K562 (cell line): ENCODE data around the gene PTPRT. TPM values are rescaled to one million over a fixed set of nuclear protein-coding genes. Genes with fewer than 3 reads are reported as not detected.

Source experiments
- CBX1 ChIP-seq: sonication (generic); IDR thresholded peaks from 2 replicates; pipeline ENCODE4 v1.6.1; 2016; ENCODE audit warnings: antibody characterized with exemption, low read depth, mild to moderate bottlenecking
- NEUROD1 ChIP-seq: fragments of 150-350 bp; IDR thresholded peaks from 2 replicates; pipeline ENCODE4 v1.6.1; 2014; ENCODE audit warnings: borderline replicate concordance, low read length, low read depth; ENCODE audit not compliant: partially characterized antibody
- ZNF589 ChIP-seq: fragments of 200-800 bp; sonication (Bioruptor generic); IDR thresholded peaks from 2 replicates; pipeline ENCODE4 v1.6.1; 2016; ENCODE audit warnings: low read depth, missing genetic modification characterization, missing compliant biosample characterization
- ZSCAN32 ChIP-seq: fragments of 450-650 bp; formaldehyde crosslinking; IDR thresholded peaks from 2 replicates; pipeline ENCODE4 v1.4.0; 2020; ENCODE audit warnings: mild to moderate bottlenecking, moderate library complexity
- polyA plus RNA-seq, 8 experiments: library from polyadenylated mRNA; depleted of rRNA in 4 of 8; stranded (reverse) in 5 of 8; unstranded in 3 of 8; fragments of >200 nt; fragmentation: Nextera tagmentation in 2 of 8; fragmentation: Illumina TruSeq in 1 of 8; extraction: Ambion mirVana in 2 of 8; extraction: Trizol in 1 of 8; gene quantifications; 2 replicates each; pipeline versions ENCODE4 v1.2.1 to v1.2.3, GENCODE V29; 2011 to 2014; ENCODE audit warnings: inconsistent platforms in 1 of 8, missing spikeins in 1 of 8
- total RNA-seq, 7 experiments: library from RNA; depleted of rRNA in 6 of 7; stranded (reverse); fragments of >200 nt in 6 of 7; fragmentation: Illumina TruSeq in 2 of 7; extraction: Trizol in 2 of 7; gene quantifications; 2 replicates each; pipeline versions ENCODE4 v1.2.1 to v1.2.3, GENCODE V29; 2011 to 2021; ENCODE audit warnings: low replicate concordance in 1 of 7
- TF ChIP-seq, protein P1 (sequence below): fragments of 450-650 bp; IDR thresholded peaks from 2 replicates; pipeline ENCODE4 v1.6.1; 2018; ENCODE audit not compliant: partially characterized antibody
- TF ChIP-seq, protein P2 (sequence below): fragments of 450-650 bp; conservative IDR thresholded peaks from 2 replicates; pipeline ENCODE4 v1.6.1; 2016; ENCODE audit warnings: missing genetic modification characterization, low read depth, mild to moderate bottlenecking, missing compliant biosample characterization, moderate library complexity
- TF ChIP-seq, protein P3 (sequence below): sonication (generic); formaldehyde crosslinking; IDR thresholded peaks from 2 replicates; pipeline ENCODE4 v1.8.0; 2022; ENCODE audit warnings: mild to moderate bottlenecking, missing genetic modification reagents
- TF ChIP-seq, protein P4 (sequence below): fragments of 250-450 bp; sonication (Bioruptor Pico); IDR thresholded peaks from 2 replicates; pipeline ENCODE4 v1.5.0; 2021; ENCODE audit warnings: mild to moderate bottlenecking, moderate library complexity

The PTPRT gene
- total and polyA plus RNA-seq, 9 of the 15 experiments (the other 6 are each of a cell fraction or from before 2014, with no cell fraction given): not detected

GRCh38 chr20:42067596-42067995 is 1122.1 kb downstream of the PTPRT start (continued):
- TF ChIP-seq, protein P1, sequence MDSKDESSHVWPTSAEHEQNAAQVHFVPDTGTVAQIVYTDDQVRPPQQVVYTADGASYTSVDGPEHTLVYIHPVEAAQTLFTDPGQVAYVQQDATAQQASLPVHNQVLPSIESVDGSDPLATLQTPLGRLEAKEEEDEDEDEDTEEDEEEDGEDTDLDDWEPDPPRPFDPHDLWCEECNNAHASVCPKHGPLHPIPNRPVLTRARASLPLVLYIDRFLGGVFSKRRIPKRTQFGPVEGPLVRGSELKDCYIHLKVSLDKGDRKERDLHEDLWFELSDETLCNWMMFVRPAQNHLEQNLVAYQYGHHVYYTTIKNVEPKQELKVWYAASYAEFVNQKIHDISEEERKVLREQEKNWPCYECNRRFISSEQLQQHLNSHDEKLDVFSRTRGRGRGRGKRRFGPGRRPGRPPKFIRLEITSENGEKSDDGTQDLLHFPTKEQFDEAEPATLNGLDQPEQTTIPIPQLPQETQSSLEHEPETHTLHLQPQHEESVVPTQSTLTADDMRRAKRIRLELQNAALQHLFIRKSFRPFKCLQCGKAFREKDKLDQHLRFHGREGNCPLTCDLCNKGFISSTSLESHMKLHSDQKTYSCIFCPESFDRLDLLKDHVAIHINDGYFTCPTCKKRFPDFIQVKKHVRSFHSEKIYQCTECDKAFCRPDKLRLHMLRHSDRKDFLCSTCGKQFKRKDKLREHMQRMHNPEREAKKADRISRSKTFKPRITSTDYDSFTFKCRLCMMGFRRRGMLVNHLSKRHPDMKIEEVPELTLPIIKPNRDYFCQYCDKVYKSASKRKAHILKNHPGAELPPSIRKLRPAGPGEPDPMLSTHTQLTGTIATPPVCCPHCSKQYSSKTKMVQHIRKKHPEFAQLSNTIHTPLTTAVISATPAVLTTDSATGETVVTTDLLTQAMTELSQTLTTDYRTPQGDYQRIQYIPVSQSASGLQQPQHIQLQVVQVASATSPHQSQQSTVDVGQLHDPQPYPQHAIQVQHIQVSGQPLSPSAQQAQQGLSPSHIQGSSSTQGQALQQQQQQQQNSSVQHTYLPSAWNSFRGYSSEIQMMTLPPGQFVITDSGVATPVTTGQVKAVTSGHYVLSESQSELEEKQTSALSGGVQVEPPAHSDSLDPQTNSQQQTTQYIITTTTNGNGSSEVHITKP: no peak
- TF ChIP-seq, protein P2, sequence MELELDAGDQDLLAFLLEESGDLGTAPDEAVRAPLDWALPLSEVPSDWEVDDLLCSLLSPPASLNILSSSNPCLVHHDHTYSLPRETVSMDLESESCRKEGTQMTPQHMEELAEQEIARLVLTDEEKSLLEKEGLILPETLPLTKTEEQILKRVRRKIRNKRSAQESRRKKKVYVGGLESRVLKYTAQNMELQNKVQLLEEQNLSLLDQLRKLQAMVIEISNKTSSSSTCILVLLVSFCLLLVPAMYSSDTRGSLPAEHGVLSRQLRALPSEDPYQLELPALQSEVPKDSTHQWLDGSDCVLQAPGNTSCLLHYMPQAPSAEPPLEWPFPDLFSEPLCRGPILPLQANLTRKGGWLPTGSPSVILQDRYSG (tag): no peak
- TF ChIP-seq CBX1: no peak
- TF ChIP-seq ZSCAN32 (CRISPR knock-in tag): no peak
- TF ChIP-seq, protein P3, sequence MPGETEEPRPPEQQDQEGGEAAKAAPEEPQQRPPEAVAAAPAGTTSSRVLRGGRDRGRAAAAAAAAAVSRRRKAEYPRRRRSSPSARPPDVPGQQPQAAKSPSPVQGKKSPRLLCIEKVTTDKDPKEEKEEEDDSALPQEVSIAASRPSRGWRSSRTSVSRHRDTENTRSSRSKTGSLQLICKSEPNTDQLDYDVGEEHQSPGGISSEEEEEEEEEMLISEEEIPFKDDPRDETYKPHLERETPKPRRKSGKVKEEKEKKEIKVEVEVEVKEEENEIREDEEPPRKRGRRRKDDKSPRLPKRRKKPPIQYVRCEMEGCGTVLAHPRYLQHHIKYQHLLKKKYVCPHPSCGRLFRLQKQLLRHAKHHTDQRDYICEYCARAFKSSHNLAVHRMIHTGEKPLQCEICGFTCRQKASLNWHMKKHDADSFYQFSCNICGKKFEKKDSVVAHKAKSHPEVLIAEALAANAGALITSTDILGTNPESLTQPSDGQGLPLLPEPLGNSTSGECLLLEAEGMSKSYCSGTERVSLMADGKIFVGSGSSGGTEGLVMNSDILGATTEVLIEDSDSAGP: no peak
- TF ChIP-seq ZNF589 (CRISPR knock-in tag): no peak
- TF ChIP-seq NEUROD1: no peak
- TF ChIP-seq, protein P4, sequence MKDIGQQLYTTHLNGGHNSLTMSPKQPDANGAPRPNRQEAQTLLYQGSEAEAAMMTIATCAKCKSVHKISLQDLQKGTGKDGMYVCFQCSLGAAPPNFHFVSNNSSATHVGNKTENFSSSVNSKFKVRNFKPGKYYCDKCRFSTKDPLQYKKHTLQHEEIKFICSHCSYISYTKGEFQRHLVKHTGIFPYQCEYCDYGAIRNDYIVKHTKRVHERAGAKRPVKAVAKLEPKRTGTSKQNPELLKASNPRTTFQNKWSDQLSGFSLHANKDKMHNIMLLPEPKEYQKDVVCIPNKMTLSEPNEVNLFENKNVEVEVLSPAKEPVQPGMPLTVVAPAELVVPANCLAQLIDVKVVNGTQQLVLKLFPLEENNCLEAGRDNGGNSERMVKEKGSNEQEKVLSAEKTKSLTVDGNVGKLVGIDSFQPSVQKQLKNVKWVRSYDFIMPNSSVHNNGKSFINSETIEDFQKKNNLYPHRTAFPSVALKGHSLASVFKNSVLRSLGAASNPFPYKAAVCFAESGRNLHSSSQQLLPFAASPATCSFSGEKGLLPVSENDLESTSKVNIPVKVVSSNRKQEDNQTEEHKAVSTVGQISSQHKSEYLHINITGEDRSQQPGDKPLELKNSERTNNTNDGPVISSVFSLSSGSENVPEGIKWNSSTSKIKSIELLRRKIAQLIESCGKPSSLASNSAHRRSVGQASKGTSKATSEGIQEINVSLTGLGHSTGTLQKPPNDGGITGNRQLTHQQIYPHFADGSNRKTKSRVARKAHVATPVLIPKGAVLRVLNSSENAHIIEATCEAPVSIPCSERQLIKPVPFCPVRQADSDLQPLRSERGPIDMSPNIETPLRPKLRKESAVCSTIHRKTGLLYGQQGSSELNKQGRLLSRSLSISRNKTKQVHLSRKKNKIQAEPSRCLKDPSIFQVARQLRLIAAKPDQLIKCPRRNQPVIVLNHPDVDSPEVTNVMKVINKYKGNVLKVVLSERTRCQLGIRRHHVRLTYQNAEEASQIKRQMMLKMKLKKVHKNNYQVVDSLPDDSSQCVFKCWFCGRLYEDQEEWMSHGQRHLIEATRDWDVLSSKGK: no peak
